RWPE1 (cell line): ENCODE data around the gene GPC6.

Experiments
- CTCF ChIA-PET: fragments of 350-600 bp; sonication (Branson Sonifier 250); formaldehyde crosslinking; extraction: SDS; loops from one replicate; lab custom pipeline; 2021; lab: Yijun Ruan, JAX
- POLR2A ChIA-PET: fragments of 400-600 bp; formaldehyde crosslinking; extraction: SDS; loops from one replicate; lab custom pipeline; 2020; ENCODE audit warnings: antibody characterized with exemption; ENCODE audit not compliant: low non-redundant PET; lab: Yijun Ruan, JAX
- DNase-seq: peaks from one replicate; pipeline ENCODE4 v3.0.0; 2012; ENCODE audit warnings: low spot score
- H3K27ac ChIP-seq: fragments of 450-650 bp; 2 replicates; pipeline ENCODE4 v1.5.1; 2017
- CTCF ChIP-seq: fragments of 450-650 bp; conservative IDR thresholded peaks from 2 replicates; pipeline ENCODE4 v1.5.1; 2017; ENCODE audit warnings: low read depth, mild to moderate bottlenecking

The GPC6 gene

GRCh38 chr13:93549326-93550005 lies 322.9 kb downstream of the GPC6 start:
- no peak for DNase-seq
- TF ChIP-seq CTCF = no peak
- POLR2A ChIA-PET = no interaction called here
- CTCF ChIA-PET = no interaction called here
- no peak overlapping the region for H3K27ac ChIP-seq

- ChIA-PET POLR2A (no interaction called here), CTCF (no interaction called here)
- H3K27ac ChIP-seq = no peak overlapping the region
- no peak for DNase-seq
- TF ChIP-seq CTCF = no peak
Observed at GRCh38 chr13:93550236-93550635, 323.6 kb downstream of the GPC6 start.

- no peak overlapping the region for H3K27ac ChIP-seq
- POLR2A ChIA-PET = no interaction called here
- CTCF ChIA-PET = no interaction called here
- TF ChIP-seq CTCF = no peak
- no peak for DNase-seq
Observed at GRCh38 chr13:93552596-93552995, 326.0 kb downstream of the GPC6 start.

- no peak for TF ChIP-seq CTCF
- no peak overlapping the region for H3K27ac ChIP-seq
- POLR2A ChIA-PET = no interaction called here
- CTCF ChIA-PET = no interaction called here
- DNase-seq = no peak
Observed at GRCh38 chr13:93554514-93554913, 327.9 kb downstream of the GPC6 start.

GRCh38 chr13:93558637-93559036 lies 332.0 kb downstream of the GPC6 start:
- no peak for TF ChIP-seq CTCF

GRCh38 chr13:93559718-93560117 lies 333.1 kb downstream of the GPC6 start:
- peak; percentile 70 for DNase-seq
- H3K27ac ChIP-seq = no peak overlapping the region
- TF ChIP-seq CTCF = no peak
- POLR2A ChIA-PET = no interaction called here
- CTCF ChIA-PET = no interaction called here

More at GRCh38 chr13:93558637-93559036, 332.0 kb downstream of the GPC6 start:
- DNase-seq = no peak
- ChIA-PET POLR2A (no interaction called here), CTCF (no interaction called here)
- H3K27ac ChIP-seq = no peak overlapping the region
